GM19099 (cell line): ENCODE data around the gene KAT14.

Source experiments
- POLR2A ChIP-seq: IDR thresholded peaks from 3 replicates; pipeline ENCODE4 v1.6.1; 2011; ENCODE audit warnings: low read depth; ENCODE audit not compliant: insufficient read length; ENCODE audit errors: extremely low read depth

The KAT14 gene

GRCh38 chr20:18144541-18145099 lies 7.0 kb downstream of the KAT14 start:
- no peak for TF ChIP-seq POLR2A

- TF ChIP-seq POLR2A: no peak
Measured at GRCh38 chr20:18154342-18154741, 16.7 kb downstream of the KAT14 start.

GRCh38 chr20:18156045-18156444 lies 18.4 kb downstream of the KAT14 start:
- no peak for TF ChIP-seq POLR2A

GRCh38 chr20:18164356-18164755 lies 26.7 kb downstream of the KAT14 start:
- TF ChIP-seq POLR2A: no peak

GRCh38 chr20:18165553-18165952 lies 27.9 kb downstream of the KAT14 start:
- no peak for TF ChIP-seq POLR2A

GRCh38 chr20:18166241-18166881 lies 28.7 kb downstream of the KAT14 start:
- no peak for TF ChIP-seq POLR2A

GRCh38 chr20:18166950-18167349 lies 29.3 kb downstream of the KAT14 start:
- no peak for TF ChIP-seq POLR2A

GRCh38 chr20:18172379-18172778 lies 34.7 kb downstream of the KAT14 start:
- TF ChIP-seq POLR2A: no peak

- TF ChIP-seq POLR2A: no peak
Measured at GRCh38 chr20:18174906-18175683, 37.4 kb downstream of the KAT14 start.

GRCh38 chr20:18176318-18176785 lies 38.7 kb downstream of the KAT14 start:
- TF ChIP-seq POLR2A: no peak

GRCh38 chr20:18180815-18181214 lies 43.2 kb downstream of the KAT14 start:
- TF ChIP-seq POLR2A: no peak

GRCh38 chr20:18187020-18187419 lies 49.4 kb downstream of the KAT14 start:
- no peak for TF ChIP-seq POLR2A

- TF ChIP-seq POLR2A: no peak
Measured at GRCh38 chr20:18188434-18188833, 50.8 kb downstream of the KAT14 start.

GRCh38 chr20:18190338-18191233 lies 52.9 kb downstream of the KAT14 start:
- TF ChIP-seq POLR2A: no peak

GRCh38 chr20:18191306-18191705 lies 53.6 kb downstream of the KAT14 start:
- no peak for TF ChIP-seq POLR2A
